Melanocyte of skin (primary cell): ENCODE results near the gene PROM2. TPM values are rescaled to one million over a fixed set of nuclear protein-coding genes. Genes with fewer than 3 reads are reported as not detected.

Experiments
- total RNA-seq, 2 donors: library from RNA; depleted of rRNA; stranded (reverse); fragments of >200 nt; gene quantifications; 2 replicates each; pipeline ENCODE4 v1.2.3, GENCODE V29; 2012

PROM2 gene, protein sequence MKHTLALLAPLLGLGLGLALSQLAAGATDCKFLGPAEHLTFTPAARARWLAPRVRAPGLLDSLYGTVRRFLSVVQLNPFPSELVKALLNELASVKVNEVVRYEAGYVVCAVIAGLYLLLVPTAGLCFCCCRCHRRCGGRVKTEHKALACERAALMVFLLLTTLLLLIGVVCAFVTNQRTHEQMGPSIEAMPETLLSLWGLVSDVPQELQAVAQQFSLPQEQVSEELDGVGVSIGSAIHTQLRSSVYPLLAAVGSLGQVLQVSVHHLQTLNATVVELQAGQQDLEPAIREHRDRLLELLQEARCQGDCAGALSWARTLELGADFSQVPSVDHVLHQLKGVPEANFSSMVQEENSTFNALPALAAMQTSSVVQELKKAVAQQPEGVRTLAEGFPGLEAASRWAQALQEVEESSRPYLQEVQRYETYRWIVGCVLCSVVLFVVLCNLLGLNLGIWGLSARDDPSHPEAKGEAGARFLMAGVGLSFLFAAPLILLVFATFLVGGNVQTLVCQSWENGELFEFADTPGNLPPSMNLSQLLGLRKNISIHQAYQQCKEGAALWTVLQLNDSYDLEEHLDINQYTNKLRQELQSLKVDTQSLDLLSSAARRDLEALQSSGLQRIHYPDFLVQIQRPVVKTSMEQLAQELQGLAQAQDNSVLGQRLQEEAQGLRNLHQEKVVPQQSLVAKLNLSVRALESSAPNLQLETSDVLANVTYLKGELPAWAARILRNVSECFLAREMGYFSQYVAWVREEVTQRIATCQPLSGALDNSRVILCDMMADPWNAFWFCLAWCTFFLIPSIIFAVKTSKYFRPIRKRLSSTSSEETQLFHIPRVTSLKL
- under 1 TPM; under 0.01 to 0.34 TPM for total RNA-seq

GRCh38 chr2:95274291-95275150 lies at the start of gene PROM2:
PROM2 (plus strand) TSS chr2:95274449; CDS start chr2:95274586, 137 bp downstream.

DNA sequence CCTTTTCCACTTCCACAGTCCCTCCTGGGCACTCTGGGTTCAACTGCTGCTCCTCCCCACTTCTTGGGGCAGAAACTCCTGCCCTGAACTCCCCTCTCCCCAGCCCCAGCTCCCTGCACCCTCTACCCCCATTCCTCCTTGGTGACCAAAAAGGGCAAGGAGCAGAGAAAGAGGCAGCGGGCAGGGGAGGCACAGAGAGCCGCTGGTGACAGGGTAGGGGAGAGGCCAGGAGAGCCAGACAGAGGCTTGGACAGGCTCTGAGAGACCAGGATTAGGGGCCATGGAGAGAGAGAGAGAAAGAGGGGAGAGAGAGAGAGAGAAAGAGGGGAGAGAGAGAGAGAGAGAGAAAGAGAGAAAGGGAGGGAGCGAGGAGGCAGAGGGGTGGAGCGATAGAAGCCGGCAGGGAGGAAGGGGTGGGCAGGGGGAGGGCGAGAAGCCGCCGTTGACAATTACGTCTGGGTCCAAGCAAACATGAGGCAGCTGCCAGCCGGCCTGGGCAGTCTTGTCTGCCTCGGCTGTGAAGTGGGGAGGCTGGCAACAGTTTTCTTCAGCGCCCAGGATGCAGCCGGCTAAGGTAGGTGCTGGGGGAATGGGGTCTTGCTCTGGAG lies 22.7 kb downstream of the PROM2 start, which contains the start of gene KCNIP3:
KCNIP3 (plus strand) TSS at position 468 of the 608 bp plus-strand sequence; CDS start at position 560, 92 bp downstream.

Other genes with a start within 250 kb of the PROM2 start
- gene MAL, start 248.7 kb upstream of the PROM2 start, total RNA-seq, result 10 to 100 TPM; 25.8 to 62.9 TPM
- 10 to 100 TPM; 35.8 to 57.9 TPM for gene MRPS5, start 152.6 kb upstream of the PROM2 start, total RNA-seq
- gene ZNF514, start 114.6 kb upstream of the PROM2 start, total RNA-seq, result 10 to 100 TPM; 11.0 to 12.7 TPM
- gene ZNF2, start 108.6 kb upstream of the PROM2 start, total RNA-seq, result 1 to 10 TPM; 6.2 to 8.7 TPM
- 1 to 10 TPM; 5.2 to 6.7 TPM for gene ZNF892, start 66.9 kb upstream of the PROM2 start, total RNA-seq
- gene KCNIP3, start 22.9 kb downstream of the PROM2 start, total RNA-seq, result 100 to 1,000 TPM in 1 of 2 donors, 10 to 100 TPM in 1; 33.3 to 168 TPM
- 10 to 100 TPM; 46.6 to 52.3 TPM for gene FAHD2A, start 128.3 kb downstream of the PROM2 start, total RNA-seq
- not detected for gene TRIM43B, start 210.3 kb downstream of the PROM2 start, total RNA-seq